Frontal cortex (tissue), 4 donors: ENCODE data around the gene CDC42SE2. TPM values are rescaled to one million over a fixed set of nuclear protein-coding genes. Genes with fewer than 3 reads are reported as not detected.
A peak's percentile ranks its signal among the peaks of the same experiment; 100 is the strongest.

Experiments used
- DNase-seq, 2 donors: peaks; one replicate each; pipeline ENCODE4 v3.0.0; 2012; ENCODE audit warnings: low spot score in 2 of 2
- FAIRE-seq: peaks from 2 replicates; lab custom pipeline; 2012; peaks lifted over from hg19 to GRCh38; lab: Jason Lieb, UNC
- small RNA-seq: library from RNA; depleted of rRNA; stranded (forward); fragments of <200 nt; gene quantifications from one replicate; pipeline ENCODE3, GENCODE V24; 2014
- total RNA-seq: library from RNA; depleted of rRNA; stranded (reverse); fragments of >200 nt; gene quantifications from one replicate; pipeline ENCODE4 v1.2.3, GENCODE V29; 2014
- donor health status: control.
- donor health status: control.
- donor health status: control.

The CDC42SE2 gene
- total RNA-seq, 1 donor from 2014 or later, result 144 TPM

- DNase-seq, result no peak
- no peak for FAIRE-seq
These were observed 150.0 kb downstream of the CDC42SE2 start for GRCh38 chr5:131413605-131414559.

- FAIRE-seq (no peak), DNase-seq (no peak)
These were observed 152.9 kb downstream of the CDC42SE2 start for GRCh38 chr5:131416729-131417128.

GRCh38 chr5:131417240-131417869 is 153.5 kb downstream of the CDC42SE2 start:
- DNase-seq (peak; percentile 24 to 41), FAIRE-seq (peak; percentile 69)

GRCh38 chr5:131418846-131419245 is 155.0 kb downstream of the CDC42SE2 start:
- no peak for FAIRE-seq
- DNase-seq, result no peak

- DNase-seq (no peak), FAIRE-seq (no peak)
These were observed 156.0 kb downstream of the CDC42SE2 start for GRCh38 chr5:131419877-131420276.

GRCh38 chr5:131423056-131423455 is 159.2 kb downstream of the CDC42SE2 start:
- DNase-seq, result no peak

GRCh38 chr5:131426011-131426410 is 162.2 kb downstream of the CDC42SE2 start:
- no peak for DNase-seq
- FAIRE-seq, result no peak

More at GRCh38 chr5:131423056-131423455, 159.2 kb downstream of the CDC42SE2 start:
- FAIRE-seq, result no peak

GRCh38 chr5:131430794-131431193 is 166.9 kb downstream of the CDC42SE2 start:
- no peak for DNase-seq

GRCh38 chr5:131431794-131432193 is 167.9 kb downstream of the CDC42SE2 start:
- DNase-seq, result no peak
- FAIRE-seq, result no peak

More at GRCh38 chr5:131430794-131431193, 166.9 kb downstream of the CDC42SE2 start:
- no peak for FAIRE-seq

GRCh38 chr5:131433109-131433508 is 169.3 kb downstream of the CDC42SE2 start:
- FAIRE-seq, result no peak

GRCh38 chr5:131436081-131436480 is 172.2 kb downstream of the CDC42SE2 start:
- DNase-seq (no peak), FAIRE-seq (no peak)

More at GRCh38 chr5:131433109-131433508, 169.3 kb downstream of the CDC42SE2 start:
- DNase-seq, result no peak

- DNase-seq (no peak), FAIRE-seq (no peak)
These were observed 177.3 kb downstream of the CDC42SE2 start for GRCh38 chr5:131441184-131441583.

Small RNA genes lying within 50 kb of the gene (small RNA-seq; reads per million reads assigned to genes)
- not detected for gene AC004777.1
- gene RF02271, result not detected

Other genes with a start within 250 kb of the CDC42SE2 start
- 202 TPM for gene HINT1, start 98.8 kb upstream of the CDC42SE2 start, total RNA-seq
- gene LYRM7, start 93.1 kb upstream of the CDC42SE2 start, total RNA-seq, result 30.2 TPM